NCI-H128 (cell line): ENCODE results near the gene ZNG1A.
A peak's percentile ranks its signal among the peaks of the same experiment; 100 is the strongest.
"Not testable (repeated sequence)": the region's sequence is repeated elsewhere in the genome, so short reads cannot be mapped to it uniquely, and the experiment has no call there.

ENCODE experiments used
- DNase-seq: peaks from one replicate; lab custom pipeline; 2025; ENCODE audit not compliant: unreplicated experiment; lab: John Stamatoyannopoulos, UW

ZNG1A gene

DNA sequence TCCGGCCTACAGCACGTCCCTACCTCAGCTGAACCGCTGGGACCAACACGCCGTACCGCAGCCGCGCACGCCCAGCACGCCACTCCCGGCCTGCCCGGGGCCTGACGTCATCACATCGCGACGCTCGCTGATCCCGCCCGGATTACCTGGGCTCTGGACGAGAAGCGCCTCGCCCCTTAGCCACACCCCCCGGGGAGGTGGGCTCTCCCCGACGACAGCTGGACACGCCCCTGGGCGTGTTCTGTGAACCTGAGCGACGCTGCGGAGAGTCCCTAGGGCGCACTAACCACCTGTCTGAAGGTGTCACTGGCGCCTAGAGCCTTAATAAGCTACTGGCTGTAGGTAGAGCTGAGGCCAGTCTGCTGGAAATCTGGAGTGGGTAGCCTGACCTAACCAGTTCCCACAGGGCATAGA is at the start of gene ZNG1A:
Gene ZNG1A (minus strand): TSS at position 87 of the 414 bp plus-strand sequence. CDS start 87 bp downstream, outside the sequence.
- DNase-seq = peak; percentile 74

DNA sequence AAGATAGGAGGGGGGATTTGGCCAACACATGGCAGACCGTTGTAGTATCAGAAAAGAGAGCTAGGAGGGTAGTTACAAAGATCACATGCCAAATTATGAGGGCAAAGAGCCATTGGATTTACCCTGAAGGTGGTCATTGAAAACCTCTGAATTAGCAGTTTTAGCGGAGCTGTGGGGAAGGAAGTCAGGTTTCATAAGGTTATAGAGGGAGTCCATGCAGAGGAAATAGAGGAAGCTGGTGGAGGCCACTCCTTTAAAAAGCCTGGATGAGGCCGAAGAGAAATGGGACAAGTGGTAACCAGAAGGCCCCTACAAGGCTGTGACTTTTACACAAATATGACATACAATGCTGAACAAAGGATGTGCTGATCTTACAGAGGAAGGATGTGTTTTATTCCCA is 49.0 kb upstream of the ZNG1A start:
- no peak for DNase-seq

DNA sequence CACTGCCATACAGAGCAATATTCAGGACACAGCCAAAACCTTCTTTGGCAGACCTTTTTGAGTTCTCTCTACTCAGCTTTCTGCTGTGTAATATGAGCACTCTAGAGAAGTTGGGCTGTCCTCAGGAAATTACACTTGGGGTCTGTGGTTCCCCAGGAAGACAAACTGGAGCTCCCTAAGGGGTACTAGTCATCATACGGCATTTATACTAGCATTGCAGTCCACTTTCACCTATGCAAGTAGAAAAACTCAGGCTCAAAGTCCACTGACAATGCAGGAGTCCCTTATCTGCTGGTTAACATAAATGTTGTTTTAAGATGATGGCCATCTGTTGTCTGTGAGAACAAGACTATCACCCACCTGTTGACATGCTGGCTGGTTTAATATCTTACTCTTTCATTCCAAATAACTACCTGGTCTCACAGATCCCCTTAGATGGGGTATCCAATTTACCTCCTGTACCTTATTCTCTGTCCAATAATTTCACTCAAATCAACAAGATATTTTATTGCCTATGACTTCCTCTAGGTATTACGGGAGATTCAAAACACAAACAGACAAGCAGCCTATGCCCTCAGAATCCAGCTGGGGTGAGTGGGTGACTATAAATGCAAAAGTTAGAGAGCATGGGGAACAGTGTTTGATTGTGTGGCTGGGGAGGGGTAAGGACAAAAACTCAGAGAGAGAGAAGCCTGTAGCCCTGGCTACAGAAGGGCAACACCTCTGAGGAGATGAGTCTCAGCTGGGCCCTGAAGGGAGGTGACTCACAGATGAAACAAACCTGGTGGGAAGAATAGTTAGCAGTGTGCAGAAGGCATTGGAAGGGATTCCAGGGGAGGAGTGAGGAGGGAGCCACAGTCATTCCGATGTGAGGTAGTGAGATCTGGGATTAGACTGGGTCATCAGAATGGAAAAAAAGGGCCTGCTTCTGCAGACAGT is 46.0 kb upstream of the ZNG1A start:
- no peak for DNase-seq

DNA sequence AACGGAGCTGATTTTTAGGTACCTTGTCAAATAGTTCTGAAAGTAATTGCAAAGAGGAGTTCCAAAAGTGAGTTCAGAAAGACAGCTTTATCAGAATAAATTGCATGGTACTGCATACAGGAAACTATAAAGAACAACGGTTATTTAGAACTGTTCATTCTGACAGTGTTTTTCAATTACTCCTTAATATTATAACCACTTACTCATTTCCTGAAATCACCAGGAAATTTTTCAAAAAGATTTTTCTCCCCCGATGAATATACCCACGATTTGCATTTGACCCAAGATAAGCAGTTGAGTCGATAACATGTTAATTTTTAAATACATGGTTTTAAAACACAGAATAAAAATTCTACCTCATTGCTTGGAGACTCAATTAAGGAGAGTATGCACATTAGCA is 45.2 kb upstream of the ZNG1A start:
- DNase-seq = no peak

DNA sequence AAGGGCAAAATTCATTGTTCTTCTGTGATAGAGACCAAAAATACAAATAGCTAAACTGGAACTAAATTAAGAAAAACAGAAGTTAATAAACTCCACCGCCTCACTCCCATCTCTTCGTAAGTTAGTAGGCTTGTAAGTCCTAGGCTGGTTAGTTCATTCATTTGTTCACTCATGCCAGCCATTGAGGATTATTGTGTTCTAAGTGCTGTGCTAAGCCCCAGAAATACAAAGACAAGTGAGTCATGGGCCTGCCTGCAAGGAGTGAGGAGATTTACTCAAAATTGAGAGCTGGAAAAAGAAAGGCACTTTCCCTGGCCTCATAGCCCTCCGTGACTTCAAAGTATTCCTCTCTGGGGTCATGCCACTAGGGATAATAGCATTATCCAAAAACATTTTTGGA is 44.3 kb upstream of the ZNG1A start:
- DNase-seq = no peak

DNA sequence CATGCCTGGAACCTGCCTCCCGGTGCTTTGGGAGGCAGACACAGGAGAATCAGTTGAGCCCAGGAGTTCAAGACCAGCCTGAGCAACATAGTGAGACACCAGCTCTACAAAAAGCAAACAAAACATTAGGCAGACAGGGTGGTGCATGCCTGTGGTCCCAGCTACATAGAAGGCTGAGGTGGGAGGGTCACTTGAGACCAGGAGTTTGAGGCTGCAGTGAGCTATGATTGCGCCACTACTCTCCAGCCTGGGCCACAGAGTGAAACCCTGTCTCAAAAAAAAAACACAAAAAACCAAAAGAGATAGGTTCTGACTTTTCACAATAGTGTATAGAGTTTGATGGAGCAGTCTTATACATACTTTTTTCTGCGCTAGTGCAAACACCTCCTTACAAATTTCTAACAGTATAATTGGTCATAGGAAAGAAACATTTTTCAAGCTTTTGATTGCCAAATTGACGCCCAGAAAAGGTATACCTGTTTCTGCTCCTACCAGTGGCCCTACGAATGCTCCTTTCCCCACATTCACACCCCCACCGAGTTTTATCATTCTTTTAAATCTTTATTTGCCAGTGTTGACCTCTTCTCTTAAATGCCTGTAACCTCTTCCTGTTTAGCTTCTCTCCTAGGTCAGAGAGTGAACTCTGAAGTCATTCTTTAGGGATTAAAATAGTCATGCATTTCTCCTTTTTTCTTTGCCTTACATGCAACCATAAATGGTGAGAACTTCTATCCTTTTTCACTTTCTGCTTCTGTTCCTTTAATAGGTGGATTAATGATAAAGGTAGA is 43.3 kb upstream of the ZNG1A start:
- DNase-seq = no peak

DNA sequence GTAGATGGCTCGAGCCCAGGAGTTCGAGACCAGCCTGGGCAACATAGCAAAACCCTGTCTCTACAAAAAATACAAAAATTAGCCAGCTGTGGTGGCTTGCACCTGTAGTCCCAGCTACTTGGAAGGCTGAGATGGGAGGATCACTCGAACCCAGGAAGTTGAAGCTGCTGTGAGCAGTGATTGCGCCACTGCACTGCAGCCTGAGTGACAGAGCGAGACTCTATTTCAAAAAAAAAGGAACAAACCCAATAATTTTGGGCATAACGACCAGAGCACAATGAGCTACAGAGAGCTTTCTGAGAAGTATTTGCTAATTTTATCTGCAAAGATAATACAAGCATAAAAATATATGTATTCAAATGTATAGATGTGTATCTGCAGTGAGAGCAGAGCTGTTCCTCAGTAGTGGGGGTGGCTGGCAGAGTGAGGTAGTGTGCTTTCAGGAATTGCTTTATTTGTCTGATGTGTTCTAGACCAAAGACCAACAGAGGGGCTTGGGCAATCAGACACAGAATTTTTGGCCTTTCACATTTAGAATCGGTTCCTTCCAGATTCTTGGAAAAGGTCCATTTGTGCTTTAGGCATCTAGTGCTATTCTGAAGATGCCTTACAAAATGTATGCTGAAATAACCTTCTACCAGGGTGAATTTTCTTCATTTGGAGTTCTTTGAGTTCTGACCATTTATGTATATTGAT is 41.0 kb upstream of the ZNG1A start:
- no peak for DNase-seq

DNA sequence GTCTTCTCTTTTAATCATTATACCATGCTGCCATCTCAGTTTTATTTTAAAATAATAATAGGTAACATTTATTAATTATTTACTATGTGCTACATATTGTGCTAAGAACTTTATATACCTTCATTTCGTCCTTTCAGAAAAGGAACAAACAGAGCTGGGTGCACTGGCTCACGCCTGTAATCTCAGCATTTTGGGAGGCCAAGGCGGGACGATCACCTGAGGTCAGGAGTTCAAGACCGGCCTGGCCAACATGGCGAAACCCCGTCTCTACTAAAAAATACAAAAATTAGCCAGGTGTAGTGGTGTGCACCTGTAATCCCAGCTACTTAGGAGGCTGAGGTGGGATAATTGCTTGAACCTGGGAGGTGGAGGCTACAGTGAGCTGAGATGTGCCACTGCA is 40.2 kb upstream of the ZNG1A start:
- DNase-seq = not testable (repeated sequence)

DNA sequence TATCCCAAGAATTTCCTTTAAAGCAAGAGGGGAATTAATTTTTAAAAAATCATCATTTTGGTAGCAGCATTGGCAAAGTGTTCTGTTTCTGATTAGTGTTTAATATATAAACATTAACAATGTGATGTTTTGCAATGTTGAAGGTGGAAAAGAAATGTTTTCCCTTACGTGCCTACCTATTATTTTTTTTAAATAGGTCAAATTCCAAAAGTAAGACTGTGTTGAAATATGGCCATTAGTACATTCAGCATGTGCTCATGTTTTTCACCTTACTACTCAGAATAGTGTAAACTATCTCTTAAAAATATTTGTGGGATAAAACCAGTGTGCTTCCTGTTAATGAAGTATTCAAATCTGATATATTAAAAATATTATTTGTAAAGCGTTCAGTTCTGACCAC is 39.1 kb upstream of the ZNG1A start:
- no peak for DNase-seq

DNA sequence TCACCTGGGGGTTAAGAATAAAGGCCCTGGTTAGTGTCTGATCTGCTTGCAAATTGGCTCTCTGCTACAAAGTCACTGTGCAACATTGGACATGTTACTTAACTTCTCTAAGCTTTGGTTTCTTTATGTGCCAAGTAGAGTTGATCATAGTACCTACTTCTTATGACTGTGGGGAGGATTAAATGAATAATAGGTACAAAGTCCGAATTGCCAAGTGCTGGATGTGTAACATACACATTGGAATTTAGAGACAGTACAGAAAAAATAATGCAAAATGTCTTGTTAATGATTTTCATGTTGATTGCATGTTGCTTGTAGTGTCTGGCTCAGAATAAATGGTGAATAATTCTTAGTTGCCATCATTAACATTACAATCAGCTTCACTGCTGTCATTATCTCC is 38.0 kb upstream of the ZNG1A start:
- DNase-seq = no peak

DNA sequence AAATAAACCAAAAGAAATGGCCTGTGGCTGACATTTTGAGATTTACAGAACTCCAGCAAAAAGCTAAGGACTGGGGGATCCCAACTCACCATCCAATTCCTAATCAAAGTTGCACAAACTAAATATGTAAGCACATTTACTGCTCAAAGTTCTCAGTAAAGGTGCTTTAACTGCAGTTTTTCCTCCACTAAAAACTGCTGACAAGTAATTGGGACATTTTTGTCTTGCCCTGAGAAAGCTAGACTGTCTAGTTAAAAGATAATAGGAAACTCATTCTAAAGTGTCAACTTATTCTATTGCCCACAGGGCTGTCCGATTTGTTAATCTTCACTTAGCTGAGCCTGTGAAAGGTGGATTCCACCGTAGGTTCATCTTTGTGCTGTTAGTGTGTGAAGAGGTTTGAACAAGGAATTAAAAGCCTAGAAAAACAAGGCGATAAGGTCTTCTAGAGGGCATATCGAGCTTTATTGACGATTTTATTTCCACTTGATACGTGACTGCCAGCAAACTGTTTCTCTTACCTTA is 36.8 kb upstream of the ZNG1A start:
- no peak for DNase-seq

DNA sequence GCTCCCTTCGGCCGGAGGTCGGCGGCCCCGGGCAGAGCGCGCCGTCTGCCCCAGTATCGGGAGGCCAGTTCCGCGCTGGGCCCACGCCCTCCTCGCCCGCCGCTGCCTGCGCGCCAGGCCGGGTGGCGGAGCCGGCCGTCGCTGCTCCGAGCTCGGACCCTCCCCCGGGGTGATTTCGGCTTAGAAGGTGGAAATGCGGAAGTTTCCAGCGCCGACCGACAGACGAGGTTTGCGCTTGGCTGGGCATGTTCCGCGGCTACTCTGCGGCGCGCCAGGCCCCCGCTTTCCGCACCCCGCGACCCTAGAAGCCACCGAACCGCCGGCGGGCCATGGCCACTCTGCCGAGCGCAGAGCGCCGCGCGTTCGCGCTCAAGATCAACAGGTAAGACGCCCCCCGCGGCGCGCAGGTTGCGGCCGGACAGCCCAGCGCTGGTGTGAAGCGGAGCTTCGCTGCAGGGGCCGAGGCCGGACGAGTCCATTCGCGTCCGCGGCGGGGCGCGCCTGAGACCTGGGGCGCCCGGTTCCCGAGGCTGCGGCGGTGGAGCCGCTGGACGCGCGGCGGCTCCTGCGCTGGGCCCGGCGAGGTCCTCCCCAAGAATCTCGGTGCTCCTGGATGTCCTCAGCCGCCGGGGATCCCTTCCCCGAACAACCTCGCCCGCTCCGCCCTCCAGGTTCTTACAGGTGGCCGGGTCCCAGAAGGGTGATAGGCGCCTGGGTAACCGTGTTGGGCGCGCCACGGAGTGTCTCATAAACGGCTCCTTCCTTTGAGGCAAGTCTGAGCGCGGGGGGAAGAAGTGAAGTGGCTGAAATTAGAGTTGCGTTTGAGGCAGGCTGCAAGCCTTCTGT is 36.0 kb upstream of the ZNG1A start, which contains the start of gene DOCK8:
Gene DOCK8 (plus strand): TSS at position 218 of the 846 bp plus-strand sequence. CDS start 112 bp downstream, at position 330.
- DNase-seq = peak; percentile 20

DNA sequence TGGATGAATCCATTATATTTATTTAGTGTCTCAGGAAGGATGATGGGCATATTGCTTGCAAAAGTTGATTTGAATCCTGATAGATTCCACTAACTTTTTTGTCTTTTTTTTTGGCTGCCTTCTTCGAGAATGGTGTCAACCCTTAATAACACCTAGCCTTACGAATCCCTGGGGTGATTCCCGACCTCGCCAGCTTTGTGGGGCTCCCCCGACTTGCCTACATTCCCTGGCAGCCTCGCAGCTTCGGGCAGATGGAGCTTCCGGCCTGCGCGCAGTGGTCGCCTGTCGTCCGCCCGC is 35.4 kb upstream of the ZNG1A start:
- no peak for DNase-seq

DNA sequence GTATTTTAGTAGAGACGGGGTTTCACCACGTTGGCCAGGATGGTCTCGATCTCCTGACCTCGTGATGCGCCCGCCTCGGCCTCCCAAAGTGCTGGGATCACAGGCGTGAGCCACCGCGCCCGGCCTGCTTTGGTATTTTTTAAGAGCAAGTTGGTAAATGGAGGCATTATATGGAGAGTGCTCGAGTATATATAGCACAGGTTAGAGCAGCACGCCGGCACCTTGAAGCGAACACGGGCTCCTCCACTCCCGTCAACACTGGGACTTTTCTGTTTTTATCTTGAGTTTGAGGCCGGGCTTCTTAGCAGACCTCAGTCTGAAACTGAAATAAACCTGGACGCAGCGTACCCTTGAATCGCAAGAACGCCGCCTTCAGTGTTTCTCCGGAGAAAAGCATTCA is 35.0 kb upstream of the ZNG1A start:
- DNase-seq = not testable (repeated sequence)

DNA sequence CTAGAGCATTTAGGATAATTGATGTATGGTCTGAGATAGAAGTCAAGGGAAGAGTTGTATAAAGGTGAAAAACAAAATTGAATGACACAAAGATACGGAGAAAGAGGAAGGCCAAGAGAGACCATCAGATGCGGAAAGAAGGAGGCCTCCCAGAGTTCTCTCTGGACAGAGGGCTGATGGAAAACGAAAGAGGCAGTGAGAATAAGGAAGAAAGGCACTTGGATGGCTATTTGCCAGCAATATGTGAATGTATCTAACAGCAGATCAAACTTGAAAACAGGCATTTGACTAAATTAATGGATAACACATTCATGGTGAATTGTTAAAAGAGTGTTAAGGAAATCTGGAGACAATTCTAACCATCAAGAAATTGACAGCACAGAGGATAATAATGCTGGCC is 33.4 kb upstream of the ZNG1A start:
- DNase-seq = no peak

DNA sequence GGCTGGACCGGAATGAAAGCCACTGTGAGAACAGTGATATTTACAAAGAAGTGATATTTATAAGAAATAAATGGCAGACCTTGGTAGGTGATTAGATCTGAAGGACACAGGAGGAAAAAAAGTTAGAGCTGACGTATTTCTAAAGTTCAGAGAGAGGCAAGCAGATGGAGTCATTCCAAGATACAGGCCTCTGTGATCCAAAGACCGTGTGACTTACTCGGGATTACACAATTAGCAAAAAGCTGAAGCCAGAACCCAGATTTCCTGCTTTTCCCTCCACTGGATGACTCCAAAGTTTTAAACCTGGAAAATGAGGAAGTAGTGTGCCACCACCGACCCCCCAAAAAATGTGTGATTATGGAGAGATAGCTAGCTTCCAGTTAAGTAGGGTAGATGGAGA is 32.7 kb upstream of the ZNG1A start:
- no peak for DNase-seq

DNA sequence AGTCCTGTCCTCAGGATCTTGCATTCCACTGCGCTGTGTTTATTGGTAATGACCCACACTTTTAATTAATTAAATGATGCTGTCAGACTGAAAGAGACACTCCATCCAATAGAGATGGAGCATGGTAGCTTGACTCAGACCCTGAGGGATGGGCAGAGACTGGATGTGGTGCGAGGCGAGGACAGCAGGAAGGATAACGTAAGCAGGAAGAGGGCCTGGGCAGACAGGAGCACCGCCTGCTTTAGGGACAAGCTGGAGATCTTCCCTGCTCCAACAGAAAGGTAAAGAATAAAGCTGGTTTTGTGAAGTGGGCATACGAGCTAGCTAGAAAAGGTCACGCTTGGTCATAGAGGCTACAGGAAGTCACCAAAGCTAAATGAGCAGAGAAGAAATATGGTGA is 32.2 kb upstream of the ZNG1A start:
- no peak for DNase-seq

DNA sequence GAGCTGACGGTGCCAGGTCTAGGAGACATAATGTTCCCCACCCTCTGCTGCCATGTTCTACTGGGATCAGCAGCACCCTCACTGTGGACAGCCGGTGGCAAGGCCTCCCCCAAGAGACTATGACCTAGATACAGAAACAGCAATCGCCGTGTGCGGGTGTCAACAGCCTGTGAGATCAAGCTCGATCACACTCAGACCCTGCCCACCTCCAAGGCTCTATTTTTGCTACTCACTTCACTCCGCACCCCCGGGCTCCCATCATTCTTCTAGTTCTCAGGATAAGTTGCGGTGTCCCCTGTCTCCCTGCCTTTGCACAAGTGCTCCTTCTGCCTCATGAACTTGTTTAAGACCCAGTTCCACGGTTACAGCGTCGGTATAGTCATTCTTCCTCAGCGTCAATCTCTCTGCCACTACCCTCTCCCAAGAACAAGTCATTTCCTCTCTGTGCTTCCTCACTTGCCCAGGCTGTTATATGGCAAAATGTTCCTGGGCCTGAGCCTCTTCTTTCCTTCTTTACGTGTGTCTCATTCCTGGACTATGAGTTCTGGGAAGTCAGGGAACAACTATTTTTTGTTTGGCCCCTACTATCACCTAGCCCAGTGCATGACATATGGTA is 30.4 kb upstream of the ZNG1A start:
- DNase-seq = no peak

DNA sequence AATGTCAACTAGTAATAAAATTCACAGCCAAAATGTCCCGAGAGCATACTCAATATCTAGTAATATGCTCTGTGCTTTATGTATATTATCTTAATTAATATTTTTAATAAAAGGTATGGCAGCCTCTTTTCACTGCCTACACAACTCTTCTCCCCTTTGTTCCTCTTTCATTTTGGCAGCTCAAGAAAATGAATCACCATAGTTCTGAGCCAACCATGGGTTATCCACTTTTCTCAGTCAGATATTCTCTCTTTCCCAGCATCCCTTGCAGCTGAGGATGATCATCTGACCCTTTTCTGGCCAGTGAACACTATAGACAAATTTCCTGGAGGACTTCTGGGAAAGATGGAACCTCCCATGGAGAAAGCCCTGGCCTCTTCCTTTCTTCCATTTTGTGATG is 27.6 kb upstream of the ZNG1A start:
- no peak for DNase-seq

DNA sequence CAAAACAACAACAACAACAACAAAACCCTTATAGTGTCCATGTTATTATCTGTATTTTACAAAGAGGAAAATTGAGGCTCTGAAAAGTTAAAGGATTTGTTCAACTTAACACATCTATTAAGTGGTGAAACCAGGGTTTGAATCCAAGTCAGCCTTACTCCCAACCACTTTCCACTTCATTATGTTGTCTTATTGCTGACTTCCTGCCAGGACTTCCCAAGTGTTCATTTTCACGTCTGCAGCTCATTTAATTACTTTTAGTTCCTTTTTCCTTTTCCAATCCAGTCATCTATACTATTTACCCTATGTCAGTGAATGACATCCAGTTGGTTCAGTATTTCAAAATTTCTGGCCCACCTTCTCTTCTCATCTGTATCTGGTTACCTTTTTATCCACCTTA is 20.7 kb upstream of the ZNG1A start:
- not testable (repeated sequence) for DNase-seq
